ENCODE data around the gene CPVL.

DNA sequence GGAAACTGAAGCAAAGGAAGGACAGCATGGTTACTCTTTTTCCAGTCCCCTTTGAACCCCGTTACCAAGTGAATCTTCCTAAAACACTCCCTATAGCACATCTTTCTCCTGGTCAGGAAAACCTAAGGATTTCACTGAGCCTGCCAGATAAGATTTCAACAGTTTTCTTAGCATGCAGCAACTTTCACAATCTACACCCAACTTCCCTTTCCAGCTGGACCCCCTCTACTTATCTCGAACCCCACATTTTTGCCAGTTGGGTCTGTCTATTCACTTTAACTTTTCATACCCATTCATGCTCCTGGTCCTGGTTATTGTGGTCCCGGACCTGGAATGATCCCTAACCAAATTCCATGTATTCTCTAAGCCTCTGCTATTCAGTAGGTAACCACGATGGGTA lies 14.9 kb upstream of the CPVL start:
- TF ChIP-seq GATA2 (IDR thresholded peaks at IDR 0.05; ENCODE audit: low read depth, low read length): no peak
- no peak for TF ChIP-seq GATA3 (IDR thresholded peaks at IDR 0.05; ENCODE audit: low read depth, low read length)

Data from SH-SY5Y (cell line).